ENCODE data around the gene BIRC5.
"Not testable (repeated sequence)": the region's sequence is repeated elsewhere in the genome, so short reads cannot be mapped to it uniquely, and the experiment has no call there.

The BIRC5 gene

DNA sequence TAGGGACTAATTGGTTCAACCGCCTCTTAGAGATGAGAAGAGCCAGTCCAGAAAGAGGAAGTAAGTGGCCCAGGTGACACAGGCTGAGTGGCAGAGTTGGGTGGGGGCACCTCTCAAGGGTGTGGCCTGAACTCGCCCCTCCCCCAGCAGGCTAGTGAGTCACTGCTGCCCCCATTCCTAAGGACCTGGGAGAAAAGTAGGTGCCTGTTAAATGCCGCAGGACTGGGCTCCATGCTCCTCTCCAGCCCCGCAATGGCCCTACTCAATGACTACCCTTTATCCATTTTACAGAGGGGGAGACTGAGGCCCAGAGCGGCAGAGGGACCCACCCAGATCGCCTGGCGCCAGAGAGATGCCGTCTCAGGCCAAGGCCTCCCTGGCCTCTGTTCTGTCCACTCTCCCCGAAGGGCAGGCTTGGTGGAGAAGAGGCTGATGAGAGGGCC is 25.5 kb downstream of the BIRC5 start:
- no peak for DNase-seq (ENCODE audit: low read depth in 2 of 2)

GRCh38 chr17:78240012-78240655 is 26.1 kb downstream of the BIRC5 start:
- no peak for DNase-seq (ENCODE audit: low read depth in 2 of 2)

DNA sequence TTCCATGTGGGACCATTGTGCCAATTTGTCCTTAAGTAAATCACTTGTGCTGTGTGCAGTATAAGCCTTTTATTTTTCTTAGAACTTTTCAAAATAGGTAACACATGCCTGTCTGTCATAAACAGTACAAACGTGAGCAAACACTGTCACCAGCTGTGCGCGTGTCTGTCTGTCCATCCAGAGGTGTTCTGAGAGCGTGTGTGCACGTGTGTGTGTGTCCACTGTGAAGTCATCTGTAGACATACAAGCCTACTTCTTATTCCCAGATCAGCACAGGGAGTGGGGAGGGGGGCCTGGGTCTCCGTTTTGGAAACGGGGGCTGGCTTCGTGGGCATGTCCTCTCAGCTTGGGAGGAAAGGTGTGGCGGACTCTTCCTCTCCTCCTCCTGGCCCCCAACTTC is 26.8 kb downstream of the BIRC5 start:
- DNase-seq (ENCODE audit: low read depth in 2 of 2): no peak

DNA sequence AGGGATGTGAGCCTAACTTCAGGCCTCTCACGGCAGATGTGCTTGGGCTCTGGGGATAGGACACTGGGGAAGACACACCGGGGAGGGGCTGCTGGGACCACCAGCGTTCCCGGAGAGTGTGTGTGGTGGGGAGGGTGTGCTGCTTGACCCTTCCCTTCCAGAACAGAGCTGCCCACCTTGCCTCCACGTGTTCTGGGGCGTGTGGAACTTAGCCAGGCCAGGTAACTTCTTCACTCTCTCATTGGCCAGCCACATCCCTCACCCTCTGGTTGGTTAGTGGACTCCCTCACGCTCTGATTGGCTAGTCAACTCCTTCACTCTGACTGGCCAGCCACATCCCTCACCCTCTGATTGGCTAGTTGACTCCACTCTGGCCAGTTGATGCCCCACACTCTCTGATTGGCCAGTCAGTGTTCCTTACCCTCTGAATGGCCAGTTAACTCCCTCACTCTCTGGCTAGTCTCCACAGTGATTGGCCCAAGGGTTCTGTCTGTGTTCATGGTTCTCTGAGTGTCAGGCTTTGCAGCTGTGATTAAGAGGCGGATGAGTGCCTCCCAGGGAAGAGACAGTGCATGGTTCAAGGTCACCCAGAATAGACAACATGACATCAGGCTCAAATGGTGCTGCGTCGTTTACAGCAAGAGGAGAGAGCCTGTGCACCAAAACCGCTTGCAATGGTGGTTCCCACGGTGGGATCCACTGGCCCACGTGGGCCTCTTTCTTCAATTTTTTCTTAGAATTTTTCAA is 27.4 kb downstream of the BIRC5 start:
- no peak for DNase-seq (ENCODE audit: low read depth in 2 of 2)

- no peak for DNase-seq (ENCODE audit: low read depth in 2 of 2)
Measured at GRCh38 chr17:78242024-78242742, 28.1 kb downstream of the BIRC5 start.

DNA sequence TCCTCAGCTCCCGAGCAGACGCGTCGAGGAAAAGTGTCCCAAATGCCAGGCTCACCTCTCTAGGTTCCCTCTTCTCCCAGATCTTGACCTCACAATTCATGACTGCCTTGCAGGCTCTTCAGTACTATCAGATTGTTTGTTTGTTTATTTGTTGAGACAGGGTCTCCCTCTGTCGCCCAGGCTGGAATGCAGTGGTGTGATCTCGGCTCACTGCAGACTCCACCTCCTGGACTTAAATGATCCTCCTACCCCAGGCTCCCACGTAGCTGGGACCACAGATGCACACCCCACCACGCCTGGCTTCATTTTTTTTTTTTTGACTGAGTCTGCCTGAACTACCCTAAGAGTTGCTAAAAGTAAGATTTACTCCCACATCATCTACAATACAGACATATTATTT is 33.3 kb downstream of the BIRC5 start:
- no peak for DNase-seq (ENCODE audit: low read depth in 2 of 2)

DNA sequence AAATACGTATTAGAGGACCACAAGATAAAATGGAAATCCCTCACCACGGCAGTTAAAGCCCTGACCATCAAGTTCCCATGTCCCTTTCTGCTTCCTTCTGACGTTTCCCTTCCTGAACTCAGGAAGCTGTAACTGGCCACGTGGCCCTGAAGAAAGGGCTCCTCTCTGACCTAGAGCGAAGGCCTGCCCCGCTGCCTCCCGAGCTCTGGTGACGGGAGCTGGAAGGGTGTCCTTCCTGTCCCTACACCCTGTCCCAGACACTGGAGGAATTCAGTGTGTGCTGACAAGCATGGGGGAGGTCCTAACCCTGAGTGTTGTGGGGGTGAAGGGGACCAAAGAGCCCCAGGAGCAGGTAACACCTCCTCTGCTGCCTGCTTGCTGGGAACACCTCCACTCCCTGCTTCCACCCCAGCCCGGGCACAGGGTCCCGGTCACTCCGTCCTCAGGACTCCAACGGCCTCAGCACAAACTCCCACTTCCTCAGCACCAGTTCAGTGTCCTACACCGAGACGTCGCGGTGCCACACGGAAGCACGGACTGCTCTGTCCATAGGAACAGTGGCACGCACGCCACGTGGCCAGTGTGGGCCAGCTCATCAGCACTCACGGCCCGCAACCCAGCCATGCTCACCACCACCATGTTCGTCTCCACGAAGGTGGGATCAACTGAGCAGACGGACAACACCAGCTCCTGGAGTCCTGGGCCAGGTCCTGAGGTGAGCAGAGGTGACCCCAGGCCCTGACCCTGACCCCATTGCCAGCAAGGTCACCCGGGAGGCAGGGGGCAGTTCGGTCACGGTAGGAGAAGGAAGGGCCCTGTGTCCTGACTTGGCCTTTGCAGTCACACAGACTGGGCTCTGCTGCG is 34.2 kb downstream of the BIRC5 start:
- no peak for DNase-seq (ENCODE audit: low read depth in 2 of 2)

- DNase-seq (ENCODE audit: low read depth in 2 of 2): no peak
Measured at GRCh38 chr17:78249074-78249817, 35.2 kb downstream of the BIRC5 start.

- DNase-seq (ENCODE audit: low read depth in 2 of 2): no peak
Measured at GRCh38 chr17:78249818-78250806, 36.1 kb downstream of the BIRC5 start.

GRCh38 chr17:78250891-78251772 is 37.1 kb downstream of the BIRC5 start:
- peak; percentile 65 to 70 for DNase-seq (ENCODE audit: low read depth in 2 of 2)

GRCh38 chr17:78251773-78252103 is 37.7 kb downstream of the BIRC5 start:
- DNase-seq (ENCODE audit: low read depth in 2 of 2): no peak

- DNase-seq (ENCODE audit: low read depth in 2 of 2): peak; percentile 27 to 41
Measured at GRCh38 chr17:78252111-78252634, 38.1 kb downstream of the BIRC5 start.

DNA sequence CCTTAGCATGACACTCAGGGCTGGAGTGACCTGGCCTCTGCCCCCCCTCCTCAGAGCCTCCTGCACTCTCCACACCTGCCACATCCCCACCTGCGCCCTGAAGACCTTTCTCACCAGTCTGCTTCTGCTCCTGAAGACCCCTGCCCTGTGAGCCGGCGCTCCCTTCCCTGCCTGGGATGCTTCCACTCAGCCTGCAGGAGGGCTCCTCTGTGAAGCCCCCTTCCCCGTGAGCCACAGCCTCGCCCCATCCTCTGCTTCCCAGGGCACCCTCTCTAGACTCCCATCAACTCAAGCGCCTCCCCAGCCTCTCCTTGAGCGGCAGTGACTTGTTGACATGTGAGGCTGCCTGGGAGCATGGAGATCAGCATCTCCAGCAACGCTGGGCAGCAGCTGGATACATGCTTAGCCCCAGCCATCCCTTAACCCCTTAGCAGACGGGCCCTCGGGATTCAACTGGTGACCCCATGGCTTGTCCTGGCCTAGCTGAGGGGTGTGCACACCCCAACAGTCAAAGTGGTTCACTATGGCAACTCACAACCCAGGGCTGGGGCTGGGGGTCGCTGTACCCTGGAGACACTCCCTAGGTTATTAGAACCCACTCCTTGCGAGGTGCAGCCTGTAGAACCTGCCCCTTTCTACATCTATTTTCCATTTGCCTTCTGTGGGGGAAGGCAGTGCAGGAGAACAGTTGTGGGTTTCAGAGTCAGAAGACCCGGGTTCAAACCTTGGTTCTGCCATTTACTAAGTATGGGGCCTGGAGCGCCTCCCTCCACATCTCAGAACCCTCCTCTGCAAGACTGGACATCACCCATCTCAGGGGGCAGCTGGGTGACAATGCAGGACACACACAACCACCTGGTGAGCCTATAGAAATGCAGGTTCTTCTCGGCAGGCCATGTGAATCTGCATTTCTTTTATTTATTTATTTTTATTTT is 38.9 kb downstream of the BIRC5 start:
- no peak for DNase-seq (ENCODE audit: low read depth in 2 of 2)

DNA sequence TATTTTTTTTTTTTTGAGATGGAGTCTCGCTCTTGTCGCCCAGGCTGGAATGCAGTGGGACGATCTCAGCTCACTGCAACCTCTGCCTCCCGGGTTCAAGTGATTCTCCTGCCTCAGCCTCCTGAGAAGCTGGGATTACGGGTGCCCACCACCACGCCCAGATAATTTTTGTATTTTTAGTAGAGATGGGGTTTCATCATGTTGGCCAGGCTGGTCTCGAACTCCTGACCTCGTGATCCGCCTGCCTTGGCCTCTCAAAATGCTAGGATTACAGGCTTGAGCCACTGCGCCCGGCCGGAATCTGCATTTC is 39.5 kb downstream of the BIRC5 start:
- not testable (repeated sequence) for DNase-seq (ENCODE audit: low read depth in 2 of 2)

DNA sequence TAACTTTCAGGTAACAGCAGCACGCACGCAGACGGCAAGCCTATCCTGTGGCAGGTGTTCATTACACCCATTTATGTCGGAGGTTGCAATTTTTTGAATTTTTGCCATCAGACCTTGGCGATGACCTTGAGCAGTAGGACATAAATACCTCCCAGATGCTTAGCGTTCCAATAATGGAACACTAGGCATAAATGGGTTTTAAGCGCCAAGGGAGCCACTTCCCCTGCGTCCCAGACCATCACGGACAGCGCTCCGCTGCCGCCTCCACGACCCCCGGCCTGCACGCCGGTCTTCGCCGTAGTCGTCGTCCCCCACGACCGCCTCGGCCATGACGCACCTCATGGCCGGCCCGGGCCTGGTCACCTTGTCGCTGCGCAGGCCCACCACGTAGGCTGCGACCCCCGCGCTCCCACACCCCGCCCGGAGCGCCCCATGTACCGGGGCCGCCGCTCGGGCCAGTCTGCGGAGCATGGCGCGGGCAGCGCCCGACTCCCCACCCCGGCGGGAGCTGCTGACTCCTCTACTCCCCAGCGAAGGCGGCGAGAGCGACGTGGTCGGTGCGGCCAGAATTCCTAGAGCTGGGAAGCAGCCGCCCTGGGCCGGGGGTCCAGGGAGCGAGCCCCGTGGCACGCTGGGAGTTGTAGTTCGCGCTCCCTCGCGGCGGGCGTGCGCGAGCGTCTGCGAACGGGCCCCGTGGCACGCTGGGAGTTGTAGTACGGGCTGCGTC is 40.1 kb downstream of the BIRC5 start:
- DNase-seq (ENCODE audit: low read depth in 2 of 2): peak; percentile 58 to 71

DNA sequence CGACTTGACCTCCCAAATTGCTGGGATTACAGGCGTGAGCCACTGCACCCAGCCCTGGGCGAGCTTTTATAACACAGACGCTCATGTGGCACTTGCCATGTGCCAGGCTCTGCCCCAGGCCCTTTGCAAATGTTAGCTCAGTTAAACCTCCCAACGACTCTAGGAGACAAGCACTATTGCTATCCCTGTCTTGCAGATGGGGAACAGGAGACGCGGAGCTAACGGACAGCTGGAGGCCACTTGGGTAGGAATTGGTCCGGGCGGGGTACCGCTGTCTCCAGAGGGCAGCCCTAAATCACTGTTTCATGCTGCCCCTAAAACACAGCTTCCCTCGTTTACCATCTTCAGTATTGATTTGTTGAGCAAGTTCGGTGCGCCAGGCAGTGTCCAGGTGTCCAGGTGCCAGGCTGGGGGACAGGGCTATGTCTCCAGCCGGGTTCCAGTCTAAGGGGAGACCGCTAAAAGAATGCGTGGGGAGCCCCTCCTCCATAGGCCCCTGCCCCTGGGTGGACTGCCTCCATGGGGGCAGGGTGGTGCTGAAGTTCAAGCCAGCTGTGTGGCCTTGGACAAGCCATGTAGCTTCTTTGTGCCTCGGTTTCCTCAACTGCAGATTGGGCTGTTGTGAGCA is 41.1 kb downstream of the BIRC5 start:
- DNase-seq (ENCODE audit: low read depth in 2 of 2): no peak

Measured in stimulated activated CD8-positive, alpha-beta memory T cell treated with anti-CD3 and anti-CD28 coated beads, Interleukin-2, amount 100 ng/mL, for 1 hour (primary cell).